Inferior parietal cortex (tissue), 1 donor: Measurements from ENCODE around the gene POLK.
"Not testable (repeated sequence)": the region's sequence is repeated elsewhere in the genome, so short reads cannot be mapped to it uniquely, and the experiment has no call there.

Experiments used
- DNase-seq: peaks from one replicate; pipeline ENCODE4 v3.0.0-alpha.2; 2016; ENCODE audit errors: extremely low spot score

Gene POLK

GRCh38 chr5:75510836-75511434 lies 756 bp upstream of the POLK start:
- no peak for DNase-seq

- no peak for DNase-seq
These were observed 838 bp downstream of the POLK start for GRCh38 chr5:75512383-75513074.

- DNase-seq = no peak
These were observed 2.1 kb downstream of the POLK start for GRCh38 chr5:75513841-75514240.

GRCh38 chr5:75514323-75514722 lies 2.6 kb downstream of the POLK start:
- DNase-seq = no peak

GRCh38 chr5:75519761-75520160 lies 8.1 kb downstream of the POLK start:
- DNase-seq = no peak

- no peak for DNase-seq
These were observed 9.5 kb downstream of the POLK start for GRCh38 chr5:75521195-75521594.

- DNase-seq = no peak
These were observed 10.3 kb downstream of the POLK start for GRCh38 chr5:75522025-75522424.

- no peak for DNase-seq
These were observed 10.9 kb downstream of the POLK start for GRCh38 chr5:75522542-75522941.

GRCh38 chr5:75523275-75523674 lies 11.6 kb downstream of the POLK start:
- DNase-seq = no peak

GRCh38 chr5:75524071-75524470 lies 12.4 kb downstream of the POLK start:
- DNase-seq = no peak

GRCh38 chr5:75524591-75524990 lies 12.9 kb downstream of the POLK start:
- DNase-seq = no peak

- DNase-seq = no peak
These were observed 13.7 kb downstream of the POLK start for GRCh38 chr5:75525344-75525743.

- no peak for DNase-seq
These were observed 14.4 kb downstream of the POLK start for GRCh38 chr5:75526070-75526469.

- DNase-seq = no peak
These were observed 17.5 kb downstream of the POLK start for GRCh38 chr5:75529185-75529584.

GRCh38 chr5:75532190-75532589 lies 20.5 kb downstream of the POLK start:
- no peak for DNase-seq

GRCh38 chr5:75533716-75534115 lies 22.0 kb downstream of the POLK start:
- not testable (repeated sequence) for DNase-seq

- no peak for DNase-seq
These were observed 23.0 kb downstream of the POLK start for GRCh38 chr5:75534734-75535133.

- no peak for DNase-seq
These were observed 24.5 kb downstream of the POLK start for GRCh38 chr5:75536147-75536546.

GRCh38 chr5:75536694-75537360 lies 25.1 kb downstream of the POLK start:
- DNase-seq = no peak

- no peak for DNase-seq
These were observed 26.5 kb downstream of the POLK start for GRCh38 chr5:75538211-75538610.

GRCh38 chr5:75545131-75545530 lies 33.4 kb downstream of the POLK start:
- no peak for DNase-seq

GRCh38 chr5:75546830-75547229 lies 35.1 kb downstream of the POLK start:
- no peak for DNase-seq

- no peak for DNase-seq
These were observed 36.1 kb downstream of the POLK start for GRCh38 chr5:75547812-75548211.
